Thymus (tissue), 11 donors: ENCODE results near the gene JARID2. TPM values are rescaled to one million over a fixed set of nuclear protein-coding genes. Genes with fewer than 3 reads are reported as not detected.

Experiments
- DNase-seq, 9 donors: peaks; one replicate each; pipeline ENCODE4 v3.0.0-alpha.2; 2013; ENCODE audit warnings: low spot score in 9 of 9, low read depth in 6 of 9, missing footprints in 1 of 9
- H3K27ac ChIP-seq, 2 donors: one replicate each; pipeline ENCODE4 v1.5.1; 2013; ENCODE audit warnings: control low read depth in 1 of 2, low read depth in 1 of 2, low read length in 1 of 2, mild to moderate bottlenecking in 1 of 2, moderate library complexity in 1 of 2
- H3K27me3 ChIP-seq, 2 donors: one replicate each; pipeline ENCODE4 v1.5.1; 2013; ENCODE audit warnings: low read length in 1 of 2; ENCODE audit not compliant: control insufficient read depth in 2 of 2, insufficient read depth in 1 of 2
- H3K36me3 ChIP-seq, 2 donors: one replicate each; pipeline ENCODE4 v1.5.1; 2013; ENCODE audit warnings: low read length in 1 of 2, mild to moderate bottlenecking in 1 of 2, moderate library complexity in 1 of 2; ENCODE audit not compliant: control insufficient read depth in 2 of 2, insufficient read depth in 2 of 2
- H3K4me1 ChIP-seq, 2 donors: one replicate each; pipeline ENCODE4 v1.5.1; 2013; ENCODE audit warnings: low read length in 2 of 2; ENCODE audit not compliant: control insufficient read depth in 2 of 2, insufficient read depth in 2 of 2
- H3K4me3 ChIP-seq, 2 donors: one replicate each; pipeline ENCODE4 v1.5.1; 2013; ENCODE audit warnings: low read length in 2 of 2, control low read depth in 1 of 2, mild to moderate bottlenecking in 1 of 2
- H3K9me3 ChIP-seq, 2 donors: one replicate each; pipeline ENCODE4 v1.5.1; 2013; ENCODE audit warnings: low read length in 1 of 2, mild to moderate bottlenecking in 1 of 2; ENCODE audit not compliant: control insufficient read depth in 2 of 2, insufficient read depth in 1 of 2
- WGBS: extraction: QIAGEN DNeasy Blood & Tissue Kit; methylation state at CpG from one replicate; pipeline ENCODE4 v1.1.7; 2013; 5-methylcytosine and 5-hydroxymethylcytosine counted together
- polyA plus RNA-seq: library from polyadenylated mRNA; stranded (reverse); fragments of 200-250 nt; gene quantifications from one replicate; pipeline ENCODE4 v1.2.3, GENCODE V29; 2013
- total RNA-seq: library from RNA; stranded (reverse); fragments of 120-200 nt; gene quantifications from one replicate; pipeline ENCODE4 v1.2.4, GENCODE V29; 2013
- donor health status: healthy.

The JARID2 gene
- total and polyA plus RNA-seq, 2 donors, result 15.8 to 20.9 TPM

GRCh38 chr6:15299430-15300131 is 53.7 kb downstream of the JARID2 start:
- no peaks in the 10 kb centered on the region for H3K27me3 ChIP-seq
- peaks cover 26 to 43% of the 10 kb centered on the region in 2 donors for H3K4me1 ChIP-seq
- no peak overlapping the region for H3K4me3 ChIP-seq
- H3K36me3 ChIP-seq, result no peaks in the 10 kb centered on the region
- no peaks in the 10 kb centered on the region for H3K9me3 ChIP-seq
- DNase-seq, result peak in 6 of 9 donors; percentile 26 to 74 (median 46)
- H3K27ac ChIP-seq, result peak overlapping the region in 1 of 2 donors; percentile 32
- 13% methylated on average over 8 of the region's 8 CpGs for WGBS

GRCh38 chr6:15301179-15302006 is 55.5 kb downstream of the JARID2 start:
- H3K27ac ChIP-seq, result no peak overlapping the region
- H3K9me3 ChIP-seq, result no peaks in the 10 kb centered on the region
- H3K4me3 ChIP-seq, result no peak overlapping the region
- peaks cover 30 to 48% of the 10 kb centered on the region in 2 donors for H3K4me1 ChIP-seq
- no peaks in the 10 kb centered on the region for H3K36me3 ChIP-seq
- no peak for DNase-seq
- H3K27me3 ChIP-seq, result no peaks in the 10 kb centered on the region
- 92% methylated on average over 6 of the region's 6 CpGs for WGBS

- Histone ChIP-seq H3K4me3 (no peak overlapping the region), H3K9me3 (no peaks in the 10 kb centered on the region), H3K36me3 (no peaks in the 10 kb centered on the region), H3K27ac (no peak overlapping the region), H3K4me1 (peaks cover 26 to 45% of the 10 kb centered on the region in 2 donors), H3K27me3 (no peaks in the 10 kb centered on the region)
- no peak for DNase-seq
- 90% methylated on average over 7 of the region's 7 CpGs for whole genome bisulfite sequencing
Observed at GRCh38 chr6:15303162-15303919, 57.5 kb downstream of the JARID2 start.

- Histone ChIP-seq H3K27me3 (no peaks in the 10 kb centered on the region), H3K4me3 (no peak overlapping the region), H3K4me1 (peaks cover 23 to 43% of the 10 kb centered on the region in 2 donors), H3K27ac (no peak overlapping the region), H3K9me3 (no peaks in the 10 kb centered on the region), H3K36me3 (no peaks in the 10 kb centered on the region)
- DNase-seq, result no peak
- WGBS, result 98% methylated on average over 6 of the region's 6 CpGs
Observed at GRCh38 chr6:15303920-15304291, 58.0 kb downstream of the JARID2 start.

- WGBS, result 87% methylated on average over 4 of the region's 4 CpGs
- Histone ChIP-seq H3K36me3 (no peaks in the 10 kb centered on the region), H3K27ac (peak overlapping the region in 1 of 2 donors; percentile 55), H3K4me1 (peaks cover 17 to 37% of the 10 kb centered on the region in 2 donors), H3K9me3 (no peaks in the 10 kb centered on the region), H3K4me3 (no peak overlapping the region), H3K27me3 (no peaks in the 10 kb centered on the region)
- DNase-seq, result no peak
Observed at GRCh38 chr6:15304337-15305042, 58.6 kb downstream of the JARID2 start.

- Histone ChIP-seq H3K27ac (peak overlapping the region; percentile 31 to 55), H3K4me3 (no peak overlapping the region), H3K9me3 (no peaks in the 10 kb centered on the region), H3K36me3 (no peaks in the 10 kb centered on the region), H3K4me1 (peaks cover 10 to 27% of the 10 kb centered on the region in 2 donors), H3K27me3 (no peaks in the 10 kb centered on the region)
- no peak for DNase-seq
Observed at GRCh38 chr6:15305496-15305895, 59.6 kb downstream of the JARID2 start.

GRCh38 chr6:15305909-15306308 is 60.0 kb downstream of the JARID2 start:
- H3K4me1 ChIP-seq, result peaks cover 10 to 27% of the 10 kb centered on the region in 2 donors
- WGBS, result 68% methylated on average over 7 of the region's 7 CpGs
- H3K36me3 ChIP-seq, result no peaks in the 10 kb centered on the region
- no peaks in the 10 kb centered on the region for H3K27me3 ChIP-seq
- no peaks in the 10 kb centered on the region for H3K9me3 ChIP-seq
- peak overlapping the region in 1 of 2 donors; percentile 55 for H3K27ac ChIP-seq
- H3K4me3 ChIP-seq, result no peak overlapping the region
- no peak for DNase-seq

- Histone ChIP-seq H3K36me3 (no peaks in the 10 kb centered on the region), H3K4me3 (no peak overlapping the region), H3K27ac (no peak overlapping the region), H3K9me3 (no peaks in the 10 kb centered on the region), H3K27me3 (no peaks in the 10 kb centered on the region), H3K4me1 (peaks cover 19 to 45% of the 10 kb centered on the region in 2 donors)
- 48% methylated on average over 5 of the region's 5 CpGs for WGBS
- DNase-seq, result no peak
Observed at GRCh38 chr6:15308435-15309213, 62.8 kb downstream of the JARID2 start.
